PC-3 (cell line): Measurements from ENCODE around the gene ADGRD1. TPM values are rescaled to one million over a fixed set of nuclear protein-coding genes. Genes with fewer than 3 reads are reported as not detected.

Experiments
- ATAC-seq: fragments of 200-7000 bp; cut with Tn5 transposase; 2 replicates; pipeline ENCODE4 v1.9.1; 2020; ENCODE audit warnings: mild to moderate bottlenecking, moderate library complexity
- BruUV-seq: library from RNA; stranded (reverse); fragments of 400-500 nt; replicated peaks from 2 replicates; lab custom pipeline; 2021; lab: Mats Ljungman, UMichigan
- CTCF ChIA-PET: fragments of 300-600 bp; sonication (Branson Sonifier 250); formaldehyde crosslinking; loops from one replicate; lab custom pipeline; 2022; ENCODE audit warnings: antibody characterized with exemption; lab: Charles Lee
- POLR2A ChIA-PET: fragments of 300-600 bp; sonication (Branson Sonifier 250); formaldehyde crosslinking; loops from one replicate; lab custom pipeline; 2022; ENCODE audit warnings: antibody characterized with exemption; ENCODE audit not compliant: unreplicated experiment; lab: Charles Lee
- DNase-seq: peaks from one replicate; pipeline ENCODE4 v3.0.0-alpha.2; 2015
- H2AFZ ChIP-seq: fragments of 300-600 bp; sonication (generic); 2 replicates; pipeline ENCODE4 v1.6.0; 2016; ENCODE audit warnings: antibody characterized with exemption, low read length
- H3F3A ChIP-seq: fragments of 300-600 bp; sonication (generic); one replicate; pipeline ENCODE4 v1.6.0; 2017; ENCODE audit warnings: antibody characterized with exemption, low read length, control low read depth, mild to moderate bottlenecking; ENCODE audit not compliant: unreplicated experiment
- H3K27ac ChIP-seq: fragments of 300-600 bp; sonication (generic); 2 replicates; pipeline ENCODE4 v1.5.1; 2016; ENCODE audit warnings: mild to moderate bottlenecking, low read length
- H3K27me3 ChIP-seq: fragments of 300-600 bp; sonication (generic); 2 replicates; pipeline ENCODE4 v1.6.1; 2016; ENCODE audit warnings: low read length, mixed read lengths
- H3K36me3 ChIP-seq: fragments of 300-600 bp; sonication (generic); 2 replicates; pipeline ENCODE4 v1.6.1; 2016; ENCODE audit warnings: low read depth, mixed run types, low read length, mixed read lengths
- H3K4me1 ChIP-seq: fragments of 300-600 bp; sonication (generic); 2 replicates; pipeline ENCODE4 v1.5.1; 2016; ENCODE audit warnings: low read length; ENCODE audit not compliant: insufficient read depth
- H3K4me2 ChIP-seq: fragments of 300-600 bp; sonication (generic); 2 replicates; pipeline ENCODE4 v1.6.0; 2016; ENCODE audit warnings: low read length
- H3K4me3 ChIP-seq: fragments of 300-600 bp; sonication (generic); 2 replicates; pipeline ENCODE4 v1.5.1; 2016; ENCODE audit warnings: mild to moderate bottlenecking, low read length, mixed read lengths
- H3K79me2 ChIP-seq: fragments of 300-600 bp; sonication (generic); 2 replicates; pipeline ENCODE4 v1.6.1; 2017; ENCODE audit warnings: low read length, mixed read lengths
- H3K9ac ChIP-seq: fragments of 300-600 bp; sonication (generic); 2 replicates; pipeline ENCODE4 v1.6.0; 2016; ENCODE audit warnings: mild to moderate bottlenecking, low read length
- H3K9me2 ChIP-seq: fragments of 300-600 bp; sonication (generic); replicated peaks from 2 replicates; pipeline ENCODE4 v1.6.1; 2016; ENCODE audit warnings: mixed run types, low read length, mixed read lengths
- H3K9me3 ChIP-seq: fragments of 300-600 bp; sonication (generic); 2 replicates; pipeline ENCODE4 v1.6.1; 2016; ENCODE audit warnings: low read length, mixed read lengths
- H4K20me1 ChIP-seq: fragments of 300-600 bp; sonication (generic); 2 replicates; pipeline ENCODE4 v1.6.1; 2016; ENCODE audit warnings: low read length, mixed read lengths
- CTCF ChIP-seq: fragments of 300-600 bp; sonication (generic); conservative IDR thresholded peaks from 2 replicates; pipeline ENCODE4 v1.5.1; 2017; ENCODE audit warnings: antibody characterized with exemption, low read depth, mild to moderate bottlenecking, low read length
- EZH2 ChIP-seq: fragments of 300-600 bp; sonication (generic); IDR thresholded peaks from one replicate; pipeline ENCODE4 v1.6.1; 2017; ENCODE audit warnings: antibody characterized with exemption, mild to moderate bottlenecking, low read length; ENCODE audit not compliant: unreplicated experiment
- EZH2phosphoT487 ChIP-seq: fragments of 300-600 bp; sonication (generic); IDR thresholded peaks from 2 replicates; pipeline ENCODE4 v1.6.1; 2018; ENCODE audit warnings: mild to moderate bottlenecking, antibody characterized with exemption, low read length, borderline replicate concordance
- intact Hi-C: fragments of 100-400 bp; cut with micrococcal nuclease; formaldehyde crosslinking; loops from 2 replicates; pipeline ENCODE4 v1.9.0; 2023
- total RNA-seq: library from RNA; depleted of rRNA; stranded (reverse); fragments of >200 nt; gene quantifications from 2 replicates; pipeline ENCODE4 v1.2.3, GENCODE V29; 2014

Gene ADGRD1
- total RNA-seq, 1 experiment from 2014 or later: 0.18 TPM

- no peaks in the 10 kb centered on the region for H3K79me2 ChIP-seq
- DNase-seq: no peak
- no peak for ATAC-seq
- no peak overlapping the region for H3K4me2 ChIP-seq
- peaks cover 39% of the 10 kb centered on the region for H3K27me3 ChIP-seq
- H3K9me2 ChIP-seq: no peaks in the 10 kb centered on the region
- H4K20me1 ChIP-seq: no peaks in the 10 kb centered on the region
- no TSS peak for BruUV-seq
- no peak overlapping the region for H3K27ac ChIP-seq
- intact Hi-C loops: no loop called here
- TF ChIP-seq CTCF (no peak), EZH2 (no peak), EZH2phosphoT487 (no peak)
- POLR2A ChIA-PET: no interaction called here
- H3K4me3 ChIP-seq: no peak overlapping the region
- H3K9me3 ChIP-seq: no peaks in the 10 kb centered on the region
- no peaks in the 10 kb centered on the region for H3K36me3 ChIP-seq
- CTCF ChIA-PET: no interaction called here
- no peaks in the 10 kb centered on the region for H3F3A ChIP-seq
- no peak overlapping the region for H2AFZ ChIP-seq
- H3K4me1 ChIP-seq: no peaks in the 10 kb centered on the region
- no peak overlapping the region for H3K9ac ChIP-seq
These were observed 46.3 kb downstream of the ADGRD1 start for GRCh38 chr12:131000000-131000486.

- Histone ChIP-seq H2AFZ (no peak overlapping the region), H3K36me3 (no peaks in the 10 kb centered on the region), H3K9me3 (no peaks in the 10 kb centered on the region), H3K27me3 (peaks cover 54% of the 10 kb centered on the region), H3K9ac (no peak overlapping the region), H4K20me1 (no peaks in the 10 kb centered on the region), H3K79me2 (no peaks in the 10 kb centered on the region), H3K9me2 (no peaks in the 10 kb centered on the region), H3K27ac (no peak overlapping the region), H3K4me3 (no peak overlapping the region), H3K4me2 (no peak overlapping the region), H3F3A (no peaks in the 10 kb centered on the region), H3K4me1 (no peaks in the 10 kb centered on the region)
- POLR2A ChIA-PET: no interaction called here
- no peak for ATAC-seq
- CTCF ChIA-PET: no interaction called here
- DNase-seq: no peak
- TF ChIP-seq EZH2 (no peak), EZH2phosphoT487 (no peak), CTCF (no peak)
- intact Hi-C loops: no loop called here
- no TSS peak for BruUV-seq
These were observed 47.8 kb downstream of the ADGRD1 start for GRCh38 chr12:131001493-131001892.

- Histone ChIP-seq H3K4me1 (no peaks in the 10 kb centered on the region), H3K79me2 (no peaks in the 10 kb centered on the region), H2AFZ (no peak overlapping the region), H3K36me3 (no peaks in the 10 kb centered on the region), H3K27ac (no peak overlapping the region), H3K9me2 (no peaks in the 10 kb centered on the region), H3F3A (no peaks in the 10 kb centered on the region), H3K9ac (no peak overlapping the region), H3K4me3 (no peak overlapping the region), H3K27me3 (peaks cover 60% of the 10 kb centered on the region), H3K4me2 (no peak overlapping the region), H3K9me3 (no peaks in the 10 kb centered on the region), H4K20me1 (no peaks in the 10 kb centered on the region)
- no peak for DNase-seq
- TF ChIP-seq CTCF (no peak), EZH2 (no peak), EZH2phosphoT487 (no peak)
- no TSS peak for BruUV-seq
- CTCF ChIA-PET: no interaction called here
- no peak for ATAC-seq
- POLR2A ChIA-PET: no interaction called here
- intact Hi-C loops: no loop called here
These were observed 48.5 kb downstream of the ADGRD1 start for GRCh38 chr12:131002216-131002631.
